HG02973 (cell line): Measurements from ENCODE around the gene CREBRF.
A peak's percentile ranks its signal among the peaks of the same experiment; 100 is the strongest.
"Not testable (repeated sequence)": the region's sequence is repeated elsewhere in the genome, so short reads cannot be mapped to it uniquely, and the experiment has no call there.

Experiments used
- ATAC-seq: cut with Tn5 transposase; IDR thresholded peaks from one replicate; pipeline ENCODE4 v1.9.1; 2021; ENCODE audit warnings: moderate library complexity; ENCODE audit not compliant: unreplicated experiment

Gene CREBRF

GRCh38 chr5:173075970-173076369, 19.8 kb downstream of the CREBRF start:
- ATAC-seq, result no peak

- ATAC-seq, result not testable (repeated sequence)
Measured at GRCh38 chr5:173076471-173076870, 20.3 kb downstream of the CREBRF start.

- ATAC-seq, result no peak
Measured at GRCh38 chr5:173078878-173079277, 22.7 kb downstream of the CREBRF start.

- ATAC-seq, result no peak
Measured at GRCh38 chr5:173089581-173089980, 33.4 kb downstream of the CREBRF start.

- no peak for ATAC-seq
Measured at GRCh38 chr5:173090639-173091038, 34.5 kb downstream of the CREBRF start.

- no peak for ATAC-seq
Measured at GRCh38 chr5:173091981-173092380, 35.8 kb downstream of the CREBRF start.

- no peak for ATAC-seq
Measured at GRCh38 chr5:173093606-173094005, 37.5 kb downstream of the CREBRF start.

GRCh38 chr5:173094012-173094661, 38.0 kb downstream of the CREBRF start:
- no peak for ATAC-seq

GRCh38 chr5:173098787-173099186, 42.6 kb downstream of the CREBRF start:
- ATAC-seq, result no peak

GRCh38 chr5:173099461-173099860, 43.3 kb downstream of the CREBRF start:
- ATAC-seq, result no peak

GRCh38 chr5:173101245-173101644, 45.1 kb downstream of the CREBRF start:
- ATAC-seq, result no peak

GRCh38 chr5:173103411-173103810, 47.3 kb downstream of the CREBRF start:
- ATAC-seq, result no peak

- no peak for ATAC-seq
Measured at GRCh38 chr5:173108914-173109313, 52.8 kb downstream of the CREBRF start.

- ATAC-seq, result no peak
Measured at GRCh38 chr5:173114536-173114935, 58.4 kb downstream of the CREBRF start.

GRCh38 chr5:173119719-173120118, 63.6 kb downstream of the CREBRF start:
- no peak for ATAC-seq

- ATAC-seq, result no peak
Measured at GRCh38 chr5:173123416-173123815, 67.3 kb downstream of the CREBRF start.

GRCh38 chr5:173132166-173132565, 76.0 kb downstream of the CREBRF start:
- not testable (repeated sequence) for ATAC-seq

- no peak for ATAC-seq
Measured at GRCh38 chr5:173138707-173139106, 82.6 kb downstream of the CREBRF start.

GRCh38 chr5:173139631-173140030, 83.5 kb downstream of the CREBRF start:
- ATAC-seq, result no peak

GRCh38 chr5:173140769-173141168, 84.6 kb downstream of the CREBRF start:
- ATAC-seq, result no peak

- no peak for ATAC-seq
Measured at GRCh38 chr5:173143567-173143966, 87.4 kb downstream of the CREBRF start.

- peak; percentile 92 for ATAC-seq
Measured at GRCh38 chr5:173144200-173145176, 88.3 kb downstream of the CREBRF start, which contains the start of gene BNIP1. Gene BNIP1, plus strand, starts transcription at chr5:173144531. Its CDS starts 15 bp downstream, at chr5:173144546.
